GM10847 (cell line): ENCODE measurements around the gene PNMT.

Experiments
- POLR2A ChIP-seq: IDR thresholded peaks from 2 replicates; pipeline ENCODE4 v1.6.1; 2011; ENCODE audit not compliant: insufficient read length; ENCODE audit errors: extremely low read depth

Gene PNMT

GRCh38 chr17:39679521-39680192, 11.4 kb downstream of the PNMT start:
- no peak for TF ChIP-seq POLR2A

DNA sequence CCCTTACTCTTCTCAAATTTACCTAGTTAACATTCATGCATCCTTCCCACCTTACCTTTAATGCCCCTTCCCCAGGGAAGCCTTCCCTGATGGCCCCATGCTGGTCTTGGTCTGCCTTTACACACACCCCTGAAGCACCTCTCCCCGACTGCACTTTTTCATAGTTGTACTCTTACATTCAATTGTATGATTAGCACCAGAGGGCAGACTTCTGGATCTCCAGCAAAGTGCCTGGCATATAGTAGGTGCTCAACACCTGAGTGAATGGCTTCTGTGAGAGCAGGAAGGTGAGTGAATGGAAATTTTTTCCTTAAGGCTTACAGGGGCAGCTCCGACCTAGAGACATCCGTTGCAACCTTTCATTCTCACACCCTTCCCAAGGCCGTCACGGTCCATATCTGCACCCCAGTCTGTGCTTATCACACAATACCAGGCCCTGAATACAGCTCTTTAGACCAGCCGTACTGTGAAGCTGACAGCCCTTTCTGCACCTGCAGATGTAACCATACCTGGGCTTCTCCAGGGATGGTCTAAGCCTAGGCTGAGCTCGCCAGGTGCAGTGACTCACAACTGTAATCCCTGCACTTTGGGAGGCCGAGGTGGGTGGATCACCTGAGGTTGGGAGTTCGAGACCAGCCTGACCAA, 15.2 kb downstream of the PNMT start:
- no peak for TF ChIP-seq POLR2A

GRCh38 chr17:39684369-39685192, 16.3 kb downstream of the PNMT start:
- TF ChIP-seq POLR2A, result no peak

GRCh38 chr17:39687101-39687545, 18.9 kb downstream of the PNMT start:
- no peak for TF ChIP-seq POLR2A

DNA sequence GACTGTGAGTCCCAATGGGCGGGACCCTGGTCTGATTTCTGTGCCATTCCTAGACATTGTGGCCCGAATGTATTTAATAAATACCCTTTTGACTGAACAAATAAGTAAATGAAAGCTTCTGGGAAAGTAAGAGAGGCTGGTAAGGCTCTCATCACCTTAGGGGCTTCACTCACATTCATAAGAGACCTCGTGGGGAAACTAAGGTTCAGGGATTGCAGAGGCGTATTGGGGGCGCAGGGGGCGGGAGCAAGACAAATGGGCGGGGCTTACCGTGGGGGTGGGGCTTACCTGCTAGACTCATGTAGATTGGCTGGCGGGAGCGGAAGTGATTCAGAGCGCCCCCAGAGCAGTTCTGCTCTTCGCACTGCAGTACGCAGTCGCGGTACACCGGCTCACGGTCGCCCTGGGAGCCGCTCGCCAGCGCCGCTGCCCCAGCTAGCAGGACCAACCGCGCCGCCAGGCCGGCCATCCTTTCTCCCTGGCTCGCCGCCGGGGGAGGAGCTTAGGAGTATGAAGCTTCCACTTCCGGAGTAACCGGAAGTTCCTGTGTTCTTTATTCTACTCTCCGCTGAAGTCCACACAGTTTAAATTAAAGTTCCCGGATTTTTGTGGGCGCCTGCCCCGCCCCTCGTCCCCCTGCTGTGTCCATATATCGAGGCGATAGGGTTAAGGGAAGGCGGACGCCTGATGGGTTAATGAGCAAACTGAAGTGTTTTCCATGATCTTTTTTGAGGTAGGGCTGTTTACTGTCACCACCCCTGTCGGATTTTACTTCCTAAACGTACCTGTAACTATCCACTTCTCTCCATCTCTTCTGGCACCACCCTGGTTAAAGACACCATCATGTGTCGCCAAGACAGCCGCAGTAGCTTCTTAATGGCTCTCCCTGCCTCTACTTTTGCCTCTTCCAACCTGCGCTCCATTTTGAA, 19.6 kb downstream of the PNMT start, which contains the start of gene PGAP3:
Gene PGAP3 (minus strand): TSS at position 512 of the 929 bp plus-strand sequence. CDS start 43 bp downstream, at position 469.
- TF ChIP-seq POLR2A, result peak; percentile 65

DNA sequence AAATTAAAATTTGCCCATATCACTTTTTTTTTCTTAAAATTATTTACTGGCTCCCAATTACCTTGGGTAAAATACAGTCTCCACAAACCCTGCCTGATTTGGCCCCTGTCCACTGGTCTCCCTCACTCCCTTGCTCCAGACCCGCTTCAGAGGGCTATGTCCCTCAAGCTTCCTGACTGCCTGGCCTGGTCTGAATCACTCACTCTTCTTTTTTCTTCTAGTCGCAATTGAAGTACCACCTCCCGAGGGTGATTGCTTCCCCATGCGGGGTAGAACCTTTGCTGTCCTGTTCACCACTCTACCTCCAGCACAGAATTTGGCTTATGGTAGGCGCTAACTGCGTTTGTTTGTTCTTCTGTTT, 20.2 kb downstream of the PNMT start:
- TF ChIP-seq POLR2A, result no peak

GRCh38 chr17:39688945-39689344, 20.7 kb downstream of the PNMT start:
- no peak for TF ChIP-seq POLR2A

DNA sequence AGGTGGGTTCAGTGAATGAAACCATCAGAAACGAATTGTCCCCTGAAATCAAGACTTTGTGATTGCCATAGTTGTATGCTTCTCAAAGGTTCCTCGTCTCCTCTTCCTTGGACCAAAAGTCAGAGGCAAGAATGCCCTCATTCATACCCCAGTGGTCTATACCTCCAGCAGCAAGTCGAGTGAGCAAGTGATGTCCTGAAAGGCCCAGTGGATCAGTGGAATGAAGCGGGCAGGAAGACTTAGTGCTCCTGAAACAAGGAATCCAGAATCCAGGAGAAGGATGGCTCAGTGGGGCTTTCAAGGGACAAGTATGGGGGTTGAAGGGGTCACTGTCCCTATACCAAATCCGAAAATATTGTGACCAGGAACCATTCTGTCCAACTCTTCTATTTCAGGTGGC, 26.3 kb downstream of the PNMT start:
- no peak for TF ChIP-seq POLR2A

- TF ChIP-seq POLR2A, result no peak
Measured at GRCh38 chr17:39695089-39695474, 26.8 kb downstream of the PNMT start.

- TF ChIP-seq POLR2A, result no peak
Measured at GRCh38 chr17:39696731-39697130, 28.5 kb downstream of the PNMT start.

DNA sequence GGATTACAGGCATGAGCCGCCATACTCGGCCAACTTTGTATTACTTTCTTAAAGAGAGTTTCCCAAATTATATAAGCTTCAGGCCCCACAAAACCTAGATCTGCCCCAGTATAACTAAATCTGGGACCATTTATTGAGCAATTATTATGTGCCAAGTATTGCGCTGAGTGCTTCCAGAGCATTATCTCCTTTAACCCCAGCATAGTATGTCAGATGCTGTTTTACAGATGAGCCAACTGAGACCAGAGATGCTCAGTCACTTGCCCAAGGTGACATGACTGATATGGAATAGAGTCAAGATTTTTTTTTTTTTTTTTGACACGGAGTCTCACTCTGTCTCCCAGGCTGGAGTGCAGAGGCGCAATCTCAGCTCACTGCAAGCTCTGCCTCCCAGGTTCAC, 29.7 kb downstream of the PNMT start:
- TF ChIP-seq POLR2A, result no peak

DNA sequence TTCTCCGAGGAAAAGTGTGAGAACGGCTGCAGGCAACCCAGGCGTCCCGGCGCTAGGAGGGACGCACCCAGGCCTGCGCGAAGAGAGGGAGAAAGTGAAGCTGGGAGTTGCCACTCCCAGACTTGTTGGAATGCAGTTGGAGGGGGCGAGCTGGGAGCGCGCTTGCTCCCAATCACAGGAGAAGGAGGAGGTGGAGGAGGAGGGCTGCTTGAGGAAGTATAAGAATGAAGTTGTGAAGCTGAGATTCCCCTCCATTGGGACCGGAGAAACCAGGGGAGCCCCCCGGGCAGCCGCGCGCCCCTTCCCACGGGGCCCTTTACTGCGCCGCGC, 31.5 kb downstream of the PNMT start, which contains the start of gene ERBB2:
Gene ERBB2 (plus strand): TSS at position 247 of the 330 bp plus-strand sequence. CDS start 175 bp downstream, outside the sequence.
- TF ChIP-seq POLR2A, result no peak

DNA sequence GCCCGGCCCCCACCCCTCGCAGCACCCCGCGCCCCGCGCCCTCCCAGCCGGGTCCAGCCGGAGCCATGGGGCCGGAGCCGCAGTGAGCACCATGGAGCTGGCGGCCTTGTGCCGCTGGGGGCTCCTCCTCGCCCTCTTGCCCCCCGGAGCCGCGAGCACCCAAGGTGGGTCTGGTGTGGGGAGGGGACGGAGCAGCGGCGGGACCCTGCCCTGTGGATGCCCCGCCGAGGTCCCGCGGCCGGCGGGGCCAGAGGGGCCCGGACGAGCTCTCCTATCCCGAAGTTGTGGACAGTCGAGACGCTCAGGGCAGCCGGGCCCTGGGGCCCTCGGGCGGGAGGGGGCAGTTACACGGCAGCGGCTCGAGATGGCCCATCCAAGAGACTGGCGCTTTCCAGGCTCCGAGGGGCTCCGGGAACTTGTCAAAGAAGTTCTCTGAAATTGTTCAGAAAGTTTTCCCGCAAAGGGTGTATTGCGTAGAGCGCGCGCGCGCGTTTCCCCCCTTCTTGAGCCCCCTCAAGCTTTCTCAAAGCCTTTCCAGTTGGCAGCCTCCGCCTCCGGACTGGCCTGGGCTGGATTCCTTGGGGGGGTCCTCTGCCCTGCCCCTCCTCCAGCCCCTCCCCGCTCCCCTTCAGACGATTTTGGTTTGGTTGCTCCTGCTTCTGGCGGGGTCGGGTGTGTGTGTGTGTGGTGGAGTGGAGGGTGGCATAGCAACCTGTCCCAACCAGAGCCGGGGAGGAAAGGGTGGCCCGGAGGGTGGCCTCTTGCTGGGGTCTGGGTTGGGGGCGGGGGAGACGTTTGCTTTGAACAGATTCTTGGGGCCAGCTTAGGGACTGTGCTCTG, 32.1 kb downstream of the PNMT start:
- no peak for TF ChIP-seq POLR2A
